Mesodermal cell (in vitro differentiated cells): ENCODE data around the gene CYLD.

ENCODE experiments used
- H3K27ac ChIP-seq: 2 replicates; pipeline ENCODE4 v1.7.0; 2013; ENCODE audit warnings: mild to moderate bottlenecking, low read depth, low read length, moderate library complexity; ENCODE audit not compliant: severe bottlenecking
- H3K36me3 ChIP-seq: 2 replicates; pipeline ENCODE4 v1.7.1; 2013; ENCODE audit warnings: mild to moderate bottlenecking, low read length, moderate library complexity; ENCODE audit not compliant: control insufficient read depth, insufficient read depth
- H3K4me1 ChIP-seq: one replicate; pipeline ENCODE4 v1.7.1; 2013; ENCODE audit warnings: mild to moderate bottlenecking, low read length; ENCODE audit not compliant: insufficient read depth, control insufficient read depth, poor library complexity, severe bottlenecking
- H3K4me3 ChIP-seq: 2 replicates; pipeline ENCODE4 v1.7.0; 2013; ENCODE audit warnings: low read length, control low read depth, mild to moderate bottlenecking; ENCODE audit not compliant: insufficient read depth, poor library complexity, severe bottlenecking; ENCODE audit errors: extremely low read depth
- H3K9me3 ChIP-seq: 2 replicates; pipeline ENCODE4 v1.7.1; 2013; ENCODE audit warnings: mild to moderate bottlenecking, low read length, moderate library complexity; ENCODE audit not compliant: control insufficient read depth
- WGBS, 2 experiments: methylation state at CpG; one replicate each; pipeline ENCODE4 v1.1.5; 2013; ENCODE audit warnings: missing lambda C conversion rate in 2 of 2; ENCODE audit not compliant: insufficient coverage in 2 of 2; 5-methylcytosine and 5-hydroxymethylcytosine counted together

Gene CYLD

GRCh38 chr16:50808929-50809538 is 67.1 kb downstream of the CYLD start:
- Histone ChIP-seq H3K27ac (no peak overlapping the region), H3K4me1 (no peaks in the 10 kb centered on the region), H3K9me3 (no peaks in the 10 kb centered on the region), H3K4me3 (no peak overlapping the region), H3K36me3 (no peaks in the 10 kb centered on the region)
- 56 to 71% methylated on average over 8 to 9 of the region's 9 CpGs for WGBS, 2 experiments

- WGBS, 2 experiments: 81 to 100% methylated on average over 2 to 5 of the region's 6 CpGs
- Histone ChIP-seq H3K4me3 (no peak overlapping the region), H3K36me3 (no peaks in the 10 kb centered on the region)
Observed at GRCh38 chr16:50809561-50809960, 67.7 kb downstream of the CYLD start.

GRCh38 chr16:50810241-50810965 is 68.5 kb downstream of the CYLD start:
- Histone ChIP-seq H3K36me3 (no peaks in the 10 kb centered on the region), H3K4me3 (no peak overlapping the region), H3K27ac (no peak overlapping the region), H3K9me3 (no peaks in the 10 kb centered on the region), H3K4me1 (no peaks in the 10 kb centered on the region)
- 95 to 96% methylated on average over 6 to 8 of the region's 8 CpGs for WGBS, 2 experiments

More at GRCh38 chr16:50809561-50809960, 67.7 kb downstream of the CYLD start:
- Histone ChIP-seq H3K27ac (no peak overlapping the region), H3K4me1 (no peaks in the 10 kb centered on the region), H3K9me3 (no peaks in the 10 kb centered on the region)

- no peak overlapping the region for H3K4me3 ChIP-seq
- H3K27ac ChIP-seq: no peak overlapping the region
- WGBS, 2 experiments: 94 to 99% methylated on average over 7 of the region's 7 CpGs
- H3K4me1 ChIP-seq: no peaks in the 10 kb centered on the region
- H3K36me3 ChIP-seq: no peaks in the 10 kb centered on the region
- H3K9me3 ChIP-seq: no peaks in the 10 kb centered on the region
Observed at GRCh38 chr16:50812046-50812445, 70.2 kb downstream of the CYLD start.

- Histone ChIP-seq H3K36me3 (no peaks in the 10 kb centered on the region), H3K27ac (no peak overlapping the region), H3K9me3 (no peaks in the 10 kb centered on the region), H3K4me1 (no peaks in the 10 kb centered on the region), H3K4me3 (no peak overlapping the region)
- WGBS, 2 experiments: 87 to 93% methylated on average over 8 to 9 of the region's 9 CpGs
Observed at GRCh38 chr16:50812876-50813466, 71.1 kb downstream of the CYLD start.

- Histone ChIP-seq H3K27ac (no peak overlapping the region), H3K9me3 (no peaks in the 10 kb centered on the region), H3K4me3 (no peak overlapping the region), H3K36me3 (no peaks in the 10 kb centered on the region), H3K4me1 (no peaks in the 10 kb centered on the region)
- WGBS, 2 experiments: 81 to 90% methylated on average over 2 to 4 of the region's 4 CpGs
Observed at GRCh38 chr16:50814052-50814451, 72.2 kb downstream of the CYLD start.

GRCh38 chr16:50814541-50814940 is 72.7 kb downstream of the CYLD start:
- Histone ChIP-seq H3K36me3 (no peaks in the 10 kb centered on the region), H3K4me3 (no peak overlapping the region), H3K9me3 (no peaks in the 10 kb centered on the region), H3K27ac (no peak overlapping the region), H3K4me1 (no peaks in the 10 kb centered on the region)
- 80 to 100% methylated on average over 2 to 3 of the region's 7 CpGs for WGBS, 2 experiments

GRCh38 chr16:50815382-50815781 is 73.5 kb downstream of the CYLD start:
- Histone ChIP-seq H3K9me3 (no peaks in the 10 kb centered on the region), H3K4me3 (no peak overlapping the region), H3K27ac (no peak overlapping the region), H3K36me3 (no peaks in the 10 kb centered on the region), H3K4me1 (no peaks in the 10 kb centered on the region)
- WGBS, 2 experiments: 93% methylated on average over 5 of the region's 7 CpGs

- Histone ChIP-seq H3K9me3 (no peaks in the 10 kb centered on the region), H3K4me3 (no peak overlapping the region), H3K27ac (no peak overlapping the region), H3K36me3 (no peaks in the 10 kb centered on the region), H3K4me1 (no peaks in the 10 kb centered on the region)
- WGBS, 2 experiments: 97 to 100% methylated on average over 4 to 8 of the region's 11 CpGs
Observed at GRCh38 chr16:50816901-50817555, 75.1 kb downstream of the CYLD start.

GRCh38 chr16:50818380-50818779 is 76.5 kb downstream of the CYLD start:
- Histone ChIP-seq H3K4me3 (no peak overlapping the region), H3K36me3 (no peaks in the 10 kb centered on the region), H3K9me3 (no peaks in the 10 kb centered on the region), H3K27ac (no peak overlapping the region), H3K4me1 (no peaks in the 10 kb centered on the region)
- 86 to 93% methylated on average over 3 to 7 of the region's 8 CpGs for WGBS, 2 experiments
